ENCODE measurements around the gene REPIN1.
A peak's percentile ranks its signal among the peaks of the same experiment; 100 is the strongest.

REPIN1 gene

DNA sequence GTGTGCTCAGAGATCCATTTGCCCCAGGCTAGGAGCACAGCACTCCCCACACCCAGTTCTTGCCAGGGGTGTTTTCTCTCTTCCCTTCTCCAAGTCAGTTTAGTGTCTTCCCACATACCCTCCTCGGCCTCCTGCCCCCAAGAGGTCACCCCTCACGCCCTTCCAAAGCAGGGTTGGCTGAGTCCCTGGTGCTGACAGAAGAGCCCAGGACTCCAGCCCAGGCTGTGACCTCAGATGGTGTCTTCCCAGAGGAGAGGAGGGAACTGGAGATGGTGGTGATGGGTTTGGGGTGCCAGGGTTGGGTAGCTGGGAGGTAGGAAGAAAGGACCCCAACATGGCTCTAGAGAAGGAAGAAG, 30.3 kb downstream of the REPIN1 start:
- POLR2A ChIA-PET, result no interaction called here
- no peak overlapping the region for H3K4me3 ChIP-seq (ENCODE audit: low read depth, low read length)
- H3K27ac ChIP-seq (ENCODE audit: extremely low read depth, low read depth, low read length), result no peak overlapping the region
- H3K36me3 ChIP-seq (ENCODE audit: control insufficient read depth in 2 of 2, insufficient read depth in 1 of 2, low read length in 2 of 2), result peaks cover 0 to 25% of the 10 kb centered on the region in 2 experiments; a peak in 1 of 3 replicates
- CTCF ChIA-PET, result no interaction called here
- TF ChIP-seq GLIS2 (tag by site-specific recombination; IDR thresholded peaks at IDR 0.05), result no peak
- H3K9me3 ChIP-seq (ENCODE audit: control insufficient read depth, insufficient read depth, low read depth, low read length), result no peaks in the 10 kb centered on the region
- no peaks in the 10 kb centered on the region for H3K4me1 ChIP-seq (ENCODE audit: control insufficient read depth, insufficient read depth, low read length)

DNA sequence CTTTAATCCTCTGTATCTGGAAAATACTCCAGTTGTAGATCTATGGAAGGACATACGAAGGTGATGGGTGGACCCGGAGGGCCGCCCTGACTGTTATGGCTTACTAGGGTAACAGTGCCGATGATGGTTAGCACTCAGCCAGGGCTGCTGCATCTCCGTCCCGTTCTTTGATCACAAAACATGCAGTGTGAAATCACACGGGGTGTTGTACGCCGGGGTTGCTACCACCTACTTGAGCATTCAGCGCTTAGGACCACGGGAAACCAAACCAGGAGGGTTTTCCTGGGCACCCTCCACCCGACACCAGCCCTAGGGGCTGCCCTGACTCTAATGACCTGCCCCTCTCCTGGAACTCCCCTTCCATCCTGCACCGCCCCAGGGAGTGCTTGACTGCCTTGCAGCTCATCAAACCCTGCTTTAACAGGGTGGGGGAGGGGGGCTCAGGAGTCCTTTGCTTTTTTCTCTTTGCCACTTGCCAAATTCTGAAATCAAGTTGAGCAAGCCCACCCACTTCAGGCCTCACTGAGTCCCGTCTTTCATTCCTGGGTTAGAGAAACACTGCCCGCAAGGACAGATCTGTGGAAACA, 30.9 kb downstream of the REPIN1 start:
- Histone ChIP-seq H3K27ac (ENCODE audit: extremely low read depth, low read depth, low read length) (no peak overlapping the region), H3K4me1 (ENCODE audit: control insufficient read depth, insufficient read depth, low read length) (no peaks in the 10 kb centered on the region), H3K9me3 (ENCODE audit: control insufficient read depth, insufficient read depth, low read depth, low read length) (no peaks in the 10 kb centered on the region), H3K4me3 (ENCODE audit: low read depth, low read length) (no peak overlapping the region), H3K36me3 (ENCODE audit: control insufficient read depth in 2 of 2, insufficient read depth in 1 of 2, low read length in 2 of 2) (peaks cover 0 to 25% of the 10 kb centered on the region in 2 experiments; a peak in 1 of 3 replicates)
- TF ChIP-seq ZNF837 (tag by site-specific recombination; IDR thresholded peaks at IDR 0.05) (no peak), ZBTB21 (tag by site-specific recombination; IDR thresholded peaks at IDR 0.05) (no peak), ZNF169 (tag by site-specific recombination; IDR thresholded peaks at IDR 0.05) (no peak), ZNF747 (tag by site-specific recombination; IDR thresholded peaks at IDR 0.05) (no peak), WT1 (tag by site-specific recombination; IDR thresholded peaks at IDR 0.05) (no peak)
- TF ChIP-seq, protein P1, sequence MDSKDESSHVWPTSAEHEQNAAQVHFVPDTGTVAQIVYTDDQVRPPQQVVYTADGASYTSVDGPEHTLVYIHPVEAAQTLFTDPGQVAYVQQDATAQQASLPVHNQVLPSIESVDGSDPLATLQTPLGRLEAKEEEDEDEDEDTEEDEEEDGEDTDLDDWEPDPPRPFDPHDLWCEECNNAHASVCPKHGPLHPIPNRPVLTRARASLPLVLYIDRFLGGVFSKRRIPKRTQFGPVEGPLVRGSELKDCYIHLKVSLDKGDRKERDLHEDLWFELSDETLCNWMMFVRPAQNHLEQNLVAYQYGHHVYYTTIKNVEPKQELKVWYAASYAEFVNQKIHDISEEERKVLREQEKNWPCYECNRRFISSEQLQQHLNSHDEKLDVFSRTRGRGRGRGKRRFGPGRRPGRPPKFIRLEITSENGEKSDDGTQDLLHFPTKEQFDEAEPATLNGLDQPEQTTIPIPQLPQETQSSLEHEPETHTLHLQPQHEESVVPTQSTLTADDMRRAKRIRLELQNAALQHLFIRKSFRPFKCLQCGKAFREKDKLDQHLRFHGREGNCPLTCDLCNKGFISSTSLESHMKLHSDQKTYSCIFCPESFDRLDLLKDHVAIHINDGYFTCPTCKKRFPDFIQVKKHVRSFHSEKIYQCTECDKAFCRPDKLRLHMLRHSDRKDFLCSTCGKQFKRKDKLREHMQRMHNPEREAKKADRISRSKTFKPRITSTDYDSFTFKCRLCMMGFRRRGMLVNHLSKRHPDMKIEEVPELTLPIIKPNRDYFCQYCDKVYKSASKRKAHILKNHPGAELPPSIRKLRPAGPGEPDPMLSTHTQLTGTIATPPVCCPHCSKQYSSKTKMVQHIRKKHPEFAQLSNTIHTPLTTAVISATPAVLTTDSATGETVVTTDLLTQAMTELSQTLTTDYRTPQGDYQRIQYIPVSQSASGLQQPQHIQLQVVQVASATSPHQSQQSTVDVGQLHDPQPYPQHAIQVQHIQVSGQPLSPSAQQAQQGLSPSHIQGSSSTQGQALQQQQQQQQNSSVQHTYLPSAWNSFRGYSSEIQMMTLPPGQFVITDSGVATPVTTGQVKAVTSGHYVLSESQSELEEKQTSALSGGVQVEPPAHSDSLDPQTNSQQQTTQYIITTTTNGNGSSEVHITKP (tag by site-specific recombination; IDR thresholded peaks at IDR 0.05), result no peak
- POLR2A ChIA-PET, result interaction anchor here (1.0 to 1.1 kb wide), 2 partner anchors 13 to 31 kb away, joined by 3 to 4 read pairs; partner anchors contain the start of gene REPIN1
- CTCF ChIA-PET, result no interaction called here

GRCh38 chr7:150400008-150400787, 31.6 kb downstream of the REPIN1 start:
- CTCF ChIA-PET, result interaction anchor here (0.6 kb wide), 1 partner anchor 372 kb away, joined by 3 read pairs; no protein-coding TSS in a partner anchor
- H3K4me1 ChIP-seq (ENCODE audit: control insufficient read depth, insufficient read depth, low read length), result no peaks in the 10 kb centered on the region
- POLR2A ChIA-PET, result interaction anchor here (0.6 to 1.1 kb wide), 3 partner anchors 14 to 273 kb away, joined by 3 to 4 read pairs (median 3); partner anchors contain the start of gene REPIN1

DNA sequence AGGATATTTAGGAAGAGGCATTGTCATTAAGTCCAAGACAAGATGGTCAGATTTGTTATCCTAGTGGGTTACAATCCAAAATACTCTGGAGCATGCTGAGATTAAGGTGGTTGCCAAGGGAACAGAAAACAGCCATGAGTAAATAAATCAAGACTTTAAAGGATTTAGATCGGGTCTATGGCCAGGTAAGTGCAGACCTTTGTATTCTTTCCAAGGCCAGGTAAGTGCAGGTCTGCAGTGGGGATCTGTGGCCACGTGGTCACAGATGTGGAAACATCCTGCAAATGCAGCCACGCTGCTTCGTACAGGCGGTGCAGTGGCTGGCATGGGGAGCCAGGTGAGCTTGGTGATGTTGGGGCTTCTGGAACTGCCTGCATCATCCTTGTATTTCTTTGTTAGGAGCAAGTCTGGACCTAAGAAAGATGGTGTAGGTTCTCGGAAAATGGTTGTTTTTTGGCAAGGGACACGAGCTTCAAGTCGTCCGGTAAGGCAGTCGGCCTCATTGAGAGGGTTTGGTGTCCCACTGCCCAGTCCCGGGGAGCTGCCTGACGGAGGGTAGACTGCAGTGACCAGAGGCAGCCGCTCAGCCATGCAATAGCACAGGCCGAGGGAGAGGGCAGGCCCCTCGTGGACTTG, 32.3 kb downstream of the REPIN1 start:
- Histone ChIP-seq H3K36me3 (ENCODE audit: control insufficient read depth in 2 of 2, insufficient read depth in 1 of 2, low read length in 2 of 2) (peaks cover 0 to 23% of the 10 kb centered on the region in 2 experiments; a peak in 1 of 3 replicates), H3K4me1 (ENCODE audit: control insufficient read depth, insufficient read depth, low read length) (no peaks in the 10 kb centered on the region), H3K27ac (ENCODE audit: extremely low read depth, low read depth, low read length) (no peak overlapping the region), H3K9me3 (ENCODE audit: control insufficient read depth, insufficient read depth, low read depth, low read length) (no peaks in the 10 kb centered on the region), H3K4me3 (ENCODE audit: low read depth, low read length) (no peak overlapping the region)
- POLR2A ChIA-PET, result interaction anchor here (0.6 kb wide), 1 partner anchor 31 kb away, joined by 3 read pairs; no protein-coding TSS in a partner anchor
- CTCF ChIA-PET, result interaction anchor here (0.6 kb wide), 2 partner anchors 44 to 372 kb away, joined by 3 to 4 read pairs; no protein-coding TSS in a partner anchor
- TF ChIP-seq ZBTB48 (tag by site-specific recombination; IDR thresholded peaks at IDR 0.05), result no peak
- no peak for TF ChIP-seq ZNF621 (tag by site-specific recombination; IDR thresholded peaks at IDR 0.05)
- TF ChIP-seq ZNF837 (tag by site-specific recombination; IDR thresholded peaks at IDR 0.05), result no peak
- TF ChIP-seq ZNF600 (tag by site-specific recombination; IDR thresholded peaks at IDR 0.05), result no peak
- no peak for TF ChIP-seq ZBTB26 (tag by site-specific recombination; optimal IDR thresholded peaks at IDR 0.05)
- TF ChIP-seq, protein P2, sequence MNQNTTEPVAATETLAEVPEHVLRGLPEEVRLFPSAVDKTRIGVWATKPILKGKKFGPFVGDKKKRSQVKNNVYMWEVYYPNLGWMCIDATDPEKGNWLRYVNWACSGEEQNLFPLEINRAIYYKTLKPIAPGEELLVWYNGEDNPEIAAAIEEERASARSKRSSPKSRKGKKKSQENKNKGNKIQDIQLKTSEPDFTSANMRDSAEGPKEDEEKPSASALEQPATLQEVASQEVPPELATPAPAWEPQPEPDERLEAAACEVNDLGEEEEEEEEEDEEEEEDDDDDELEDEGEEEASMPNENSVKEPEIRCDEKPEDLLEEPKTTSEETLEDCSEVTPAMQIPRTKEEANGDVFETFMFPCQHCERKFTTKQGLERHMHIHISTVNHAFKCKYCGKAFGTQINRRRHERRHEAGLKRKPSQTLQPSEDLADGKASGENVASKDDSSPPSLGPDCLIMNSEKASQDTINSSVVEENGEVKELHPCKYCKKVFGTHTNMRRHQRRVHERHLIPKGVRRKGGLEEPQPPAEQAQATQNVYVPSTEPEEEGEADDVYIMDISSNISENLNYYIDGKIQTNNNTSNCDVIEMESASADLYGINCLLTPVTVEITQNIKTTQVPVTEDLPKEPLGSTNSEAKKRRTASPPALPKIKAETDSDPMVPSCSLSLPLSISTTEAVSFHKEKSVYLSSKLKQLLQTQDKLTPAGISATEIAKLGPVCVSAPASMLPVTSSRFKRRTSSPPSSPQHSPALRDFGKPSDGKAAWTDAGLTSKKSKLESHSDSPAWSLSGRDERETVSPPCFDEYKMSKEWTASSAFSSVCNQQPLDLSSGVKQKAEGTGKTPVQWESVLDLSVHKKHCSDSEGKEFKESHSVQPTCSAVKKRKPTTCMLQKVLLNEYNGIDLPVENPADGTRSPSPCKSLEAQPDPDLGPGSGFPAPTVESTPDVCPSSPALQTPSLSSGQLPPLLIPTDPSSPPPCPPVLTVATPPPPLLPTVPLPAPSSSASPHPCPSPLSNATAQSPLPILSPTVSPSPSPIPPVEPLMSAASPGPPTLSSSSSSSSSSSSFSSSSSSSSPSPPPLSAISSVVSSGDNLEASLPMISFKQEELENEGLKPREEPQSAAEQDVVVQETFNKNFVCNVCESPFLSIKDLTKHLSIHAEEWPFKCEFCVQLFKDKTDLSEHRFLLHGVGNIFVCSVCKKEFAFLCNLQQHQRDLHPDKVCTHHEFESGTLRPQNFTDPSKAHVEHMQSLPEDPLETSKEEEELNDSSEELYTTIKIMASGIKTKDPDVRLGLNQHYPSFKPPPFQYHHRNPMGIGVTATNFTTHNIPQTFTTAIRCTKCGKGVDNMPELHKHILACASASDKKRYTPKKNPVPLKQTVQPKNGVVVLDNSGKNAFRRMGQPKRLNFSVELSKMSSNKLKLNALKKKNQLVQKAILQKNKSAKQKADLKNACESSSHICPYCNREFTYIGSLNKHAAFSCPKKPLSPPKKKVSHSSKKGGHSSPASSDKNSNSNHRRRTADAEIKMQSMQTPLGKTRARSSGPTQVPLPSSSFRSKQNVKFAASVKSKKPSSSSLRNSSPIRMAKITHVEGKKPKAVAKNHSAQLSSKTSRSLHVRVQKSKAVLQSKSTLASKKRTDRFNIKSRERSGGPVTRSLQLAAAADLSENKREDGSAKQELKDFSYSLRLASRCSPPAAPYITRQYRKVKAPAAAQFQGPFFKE (tag by site-specific recombination; IDR thresholded peaks at IDR 0.05; ENCODE audit: borderline replicate concordance), result no peak

More at GRCh38 chr7:150400008-150400787, 31.6 kb downstream of the REPIN1 start:
- Histone ChIP-seq H3K27ac (ENCODE audit: extremely low read depth, low read depth, low read length) (no peak overlapping the region), H3K4me3 (ENCODE audit: low read depth, low read length) (no peak overlapping the region), H3K9me3 (ENCODE audit: control insufficient read depth, insufficient read depth, low read depth, low read length) (no peaks in the 10 kb centered on the region), H3K36me3 (ENCODE audit: control insufficient read depth in 2 of 2, insufficient read depth in 1 of 2, low read length in 2 of 2) (peaks cover 0 to 25% of the 10 kb centered on the region in 2 experiments; a peak in 1 of 3 replicates)
- TF ChIP-seq ZSCAN30 (tag by site-specific recombination; IDR thresholded peaks at IDR 0.05) (0 out of 2 replicates have a peak, but pooled peaks have one; percentile 8), ZBTB1 (tag by site-specific recombination; IDR thresholded peaks at IDR 0.05) (no peak), ZNF660 (tag by site-specific recombination; IDR thresholded peaks at IDR 0.05) (0 out of 2 replicates have a peak, but pooled peaks have one; percentile 21), HOXD13 (CRISPR knock-in tag; IDR thresholded peaks at IDR 0.05; ENCODE audit: borderline replicate concordance) (no peak)
